K562 (cell line): ENCODE measurements around the gene HNRNPLL. TPM values are rescaled to one million over a fixed set of nuclear protein-coding genes. Genes with fewer than 3 reads are reported as not detected.

Experiments
- CHD1 ChIP-seq: fragments of 200-600 bp; sonication (generic); IDR thresholded peaks from one replicate; pipeline ENCODE4 v1.6.1; 2012; ENCODE audit warnings: mild to moderate bottlenecking, moderate library complexity, low read length, inconsistent platforms
- DMBX1 ChIP-seq: fragments of 250-450 bp; sonication (Bioruptor Pico); IDR thresholded peaks from 2 replicates; pipeline ENCODE4 v1.8.0; 2022; ENCODE audit warnings: inconsistent platforms, mild to moderate bottlenecking, moderate library complexity, borderline replicate concordance
- E2F5 ChIP-seq: sonication (generic); formaldehyde crosslinking; IDR thresholded peaks from 2 replicates; pipeline ENCODE4 v1.8.0; 2022; ENCODE audit warnings: mild to moderate bottlenecking, missing genetic modification reagents
- ELF4 ChIP-seq: fragments of 450-650 bp; formaldehyde crosslinking; IDR thresholded peaks from 2 replicates; pipeline ENCODE4 v1.4.0; 2022; ENCODE audit warnings: missing genetic modification characterization
- ELK1 ChIP-seq: sonication (generic); formaldehyde crosslinking; IDR thresholded peaks from 2 replicates; pipeline ENCODE4 v1.8.1; 2022; ENCODE audit warnings: missing genetic modification reagents
- EP300 ChIP-seq: IDR thresholded peaks from 2 replicates; pipeline ENCODE4 v1.6.1; 2012; ENCODE audit warnings: low read length, improper control_type of control experiment
- EWSR1 ChIP-seq: fragments of 450-650 bp; IDR thresholded peaks from 2 replicates; pipeline ENCODE4 v1.6.1; 2018; ENCODE audit warnings: borderline replicate concordance, mild to moderate bottlenecking, low read depth, moderate library complexity; ENCODE audit not compliant: partially characterized antibody
- FOSL1 ChIP-seq: fragments of 200-800 bp; sonication (Bioruptor generic); conservative IDR thresholded peaks from 2 replicates; pipeline ENCODE4 v1.6.1; 2016; ENCODE audit warnings: missing genetic modification characterization, missing compliant biosample characterization
- GABPB1 ChIP-seq: sonication (generic); formaldehyde crosslinking; IDR thresholded peaks from 2 replicates; pipeline ENCODE4 v1.8.0; 2022; ENCODE audit warnings: mild to moderate bottlenecking, missing genetic modification reagents
- HMG20B ChIP-seq: fragments of 250-450 bp; sonication (Bioruptor Pico); IDR thresholded peaks from 2 replicates; pipeline ENCODE4 v1.5.0; 2021; ENCODE audit warnings: mild to moderate bottlenecking
- KDM1A ChIP-seq, 2 experiments: fragments of 450-650 bp; IDR thresholded peaks; 2 replicates each; pipeline ENCODE4 v1.6.1; 2016; ENCODE audit warnings: mild to moderate bottlenecking in 2 of 2
- MLLT1 ChIP-seq, 2 experiments: fragments of 450-650 bp; IDR thresholded peaks; 2 replicates each; pipeline ENCODE4 v1.6.1; 2016
- NR3C1 ChIP-seq: sonication (generic); formaldehyde crosslinking; IDR thresholded peaks from 2 replicates; pipeline ENCODE4 v1.8.1; 2022; ENCODE audit warnings: missing genetic modification reagents
- PKNOX1 ChIP-seq: fragments of 450-650 bp; IDR thresholded peaks from 2 replicates; pipeline ENCODE4 v1.6.1; 2016
- TAF15 ChIP-seq: fragments of 200-400 bp; formaldehyde crosslinking; IDR thresholded peaks from 2 replicates; pipeline ENCODE4 v1.6.1; 2017; ENCODE audit warnings: mild to moderate bottlenecking, low read depth, low read length, moderate library complexity
- TCF7L2 ChIP-seq: fragments of 150-350 bp; IDR thresholded peaks from 2 replicates; pipeline ENCODE4 v1.6.1; 2016; ENCODE audit warnings: low read depth, mild to moderate bottlenecking, low read length, moderate library complexity
- ZNF121 ChIP-seq: sonication (generic); formaldehyde crosslinking; conservative IDR thresholded peaks from 2 replicates; pipeline ENCODE4 v1.8.0; 2022; ENCODE audit warnings: missing genetic modification reagents
- polyA plus RNA-seq, 8 experiments: library from polyadenylated mRNA; depleted of rRNA in 4 of 8; stranded (reverse) in 5 of 8; unstranded in 3 of 8; fragments of >200 nt; fragmentation: Nextera tagmentation in 2 of 8; fragmentation: Illumina TruSeq in 1 of 8; extraction: Ambion mirVana in 2 of 8; extraction: Trizol in 1 of 8; gene quantifications; 2 replicates each; pipeline versions ENCODE4 v1.2.1 to v1.2.3, GENCODE V29; 2011 to 2014; ENCODE audit warnings: inconsistent platforms in 1 of 8, missing spikeins in 1 of 8
- total RNA-seq, 7 experiments: library from RNA; depleted of rRNA in 6 of 7; stranded (reverse); fragments of >200 nt in 6 of 7; fragmentation: Illumina TruSeq in 2 of 7; extraction: Trizol in 2 of 7; gene quantifications; 2 replicates each; pipeline versions ENCODE4 v1.2.1 to v1.2.3, GENCODE V29; 2011 to 2021; ENCODE audit warnings: low replicate concordance in 1 of 7
- TF ChIP-seq, protein P1 (sequence below): IDR thresholded peaks from 2 replicates; pipeline ENCODE4 v1.6.1; 2012; ENCODE audit warnings: low read depth, low read length, improper control_type of control experiment, borderline replicate concordance
- TF ChIP-seq, protein P2 (sequence below): IDR thresholded peaks from 2 replicates; pipeline ENCODE4 v1.6.1; 2011; ENCODE audit warnings: borderline replicate concordance, low read depth, mild to moderate bottlenecking, moderate library complexity, low read length; ENCODE audit not compliant: insufficient read depth, poor library complexity, severe bottlenecking

The HNRNPLL gene
- total and polyA plus RNA-seq, 9 of the 15 experiments (the other 6 are each of a cell fraction or from before 2014, with no cell fraction given) = 19.8 to 135 (median 57.8) TPM

GRCh38 chr2:38602732-38603401, at the start of gene HNRNPLL (continued):
- TF ChIP-seq GABPB1 (CRISPR knock-in tag) = peak; percentile 92
- TF ChIP-seq ELF4 (CRISPR knock-in tag) = no peak
- TF ChIP-seq HMG20B (CRISPR knock-in tag) = no peak
- TF ChIP-seq FOSL1 (tag) = no peak
- TF ChIP-seq, protein P1, sequence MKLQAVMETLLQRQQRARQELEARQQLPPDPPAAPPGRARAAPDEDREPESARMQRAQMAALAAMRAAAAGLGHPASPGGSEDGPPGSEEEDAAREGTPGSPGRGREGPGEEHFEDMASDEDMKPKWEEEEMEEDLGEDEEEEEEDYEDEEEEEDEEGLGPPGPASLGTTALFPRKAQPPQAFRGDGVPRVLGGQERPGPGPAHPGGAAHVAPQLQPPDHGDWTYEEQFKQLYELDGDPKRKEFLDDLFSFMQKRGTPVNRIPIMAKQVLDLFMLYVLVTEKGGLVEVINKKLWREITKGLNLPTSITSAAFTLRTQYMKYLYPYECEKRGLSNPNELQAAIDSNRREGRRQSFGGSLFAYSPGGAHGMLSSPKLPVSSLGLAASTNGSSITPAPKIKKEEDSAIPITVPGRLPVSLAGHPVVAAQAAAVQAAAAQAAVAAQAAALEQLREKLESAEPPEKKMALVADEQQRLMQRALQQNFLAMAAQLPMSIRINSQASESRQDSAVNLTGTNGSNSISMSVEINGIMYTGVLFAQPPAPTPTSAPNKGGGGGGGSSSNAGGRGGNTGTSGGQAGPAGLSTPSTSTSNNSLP = peak; percentile 45; the same call in 1 of the 2 replicates
- peak; percentile 61; the same call in 1 of the 2 replicates for TF ChIP-seq EP300
- peak; percentile 99 for TF ChIP-seq PKNOX1
- TF ChIP-seq KDM1A (IDR thresholded peaks at IDR 0.05) = no peak
- TF ChIP-seq MLLT1 (IDR thresholded peaks at IDR 0.05) = peak; percentile 13 to 20; a peak in 2 of 4 replicates
- TF ChIP-seq ELK1 (CRISPR knock-in tag) = no peak
- no peak for TF ChIP-seq TCF7L2
- TF ChIP-seq DMBX1 = no peak
- TF ChIP-seq TAF15 = no peak
- TF ChIP-seq ZNF121 (CRISPR knock-in tag) = no peak
- TF ChIP-seq EWSR1 = no peak
- no peak for TF ChIP-seq CHD1
- TF ChIP-seq, protein P2, sequence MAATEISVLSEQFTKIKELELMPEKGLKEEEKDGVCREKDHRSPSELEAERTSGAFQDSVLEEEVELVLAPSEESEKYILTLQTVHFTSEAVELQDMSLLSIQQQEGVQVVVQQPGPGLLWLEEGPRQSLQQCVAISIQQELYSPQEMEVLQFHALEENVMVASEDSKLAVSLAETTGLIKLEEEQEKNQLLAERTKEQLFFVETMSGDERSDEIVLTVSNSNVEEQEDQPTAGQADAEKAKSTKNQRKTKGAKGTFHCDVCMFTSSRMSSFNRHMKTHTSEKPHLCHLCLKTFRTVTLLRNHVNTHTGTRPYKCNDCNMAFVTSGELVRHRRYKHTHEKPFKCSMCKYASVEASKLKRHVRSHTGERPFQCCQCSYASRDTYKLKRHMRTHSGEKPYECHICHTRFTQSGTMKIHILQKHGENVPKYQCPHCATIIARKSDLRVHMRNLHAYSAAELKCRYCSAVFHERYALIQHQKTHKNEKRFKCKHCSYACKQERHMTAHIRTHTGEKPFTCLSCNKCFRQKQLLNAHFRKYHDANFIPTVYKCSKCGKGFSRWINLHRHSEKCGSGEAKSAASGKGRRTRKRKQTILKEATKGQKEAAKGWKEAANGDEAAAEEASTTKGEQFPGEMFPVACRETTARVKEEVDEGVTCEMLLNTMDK = peak; percentile 31
- no peak for TF ChIP-seq E2F5 (CRISPR knock-in tag)
- no peak for TF ChIP-seq NR3C1 (CRISPR knock-in tag)
